ENCODE results near the gene SH3RF3.

GRCh38 chr2:109255654-109256053 lies 126.6 kb downstream of the SH3RF3 start:
- TF ChIP-seq EZH2 (IDR thresholded peaks at IDR 0.05; ENCODE audit: insufficient read depth, low read length) (no peak), CTCF (IDR thresholded peaks at IDR 0.05; ENCODE audit: insufficient read depth, low read depth, low read length) (no peak)
